Dendritic cell treated with granulocyte-macrophage colony-stimulating factor and Interleukin-4, amounts not matched to agents 40 ng/mL and 50 ng/mL, for 4 days (primary cell): ENCODE data around the gene GNPTAB.
A peak's percentile ranks its signal among the peaks of the same experiment; 100 is the strongest.

ENCODE experiments used
- H3K27ac Mint-ChIP-seq: one replicate; pipeline ENCODE4 v1.8.0; 2022; ENCODE audit warnings: mild to moderate bottlenecking, mixed read lengths
- H3K27me3 Mint-ChIP-seq: one replicate; pipeline ENCODE4 v1.8.0; 2022; ENCODE audit warnings: mild to moderate bottlenecking, mixed read lengths
- H3K36me3 Mint-ChIP-seq: one replicate; pipeline ENCODE4 v1.8.0; 2022; ENCODE audit warnings: low read depth, mixed read lengths
- H3K4me1 Mint-ChIP-seq: one replicate; pipeline ENCODE4 v1.8.0; 2022; ENCODE audit warnings: low read depth, mixed read lengths
- H3K4me3 Mint-ChIP-seq: one replicate; pipeline ENCODE4 v1.8.0; 2022; ENCODE audit warnings: mild to moderate bottlenecking, moderate library complexity, mixed read lengths
- H3K9me3 Mint-ChIP-seq: one replicate; pipeline ENCODE4 v1.8.0; 2022; ENCODE audit warnings: mixed read lengths
- intact Hi-C: fragments of 100-400 bp; cut with micrococcal nuclease; formaldehyde crosslinking; loops from one replicate; pipeline ENCODE4 v1.15.0; 2022

GNPTAB gene

DNA sequence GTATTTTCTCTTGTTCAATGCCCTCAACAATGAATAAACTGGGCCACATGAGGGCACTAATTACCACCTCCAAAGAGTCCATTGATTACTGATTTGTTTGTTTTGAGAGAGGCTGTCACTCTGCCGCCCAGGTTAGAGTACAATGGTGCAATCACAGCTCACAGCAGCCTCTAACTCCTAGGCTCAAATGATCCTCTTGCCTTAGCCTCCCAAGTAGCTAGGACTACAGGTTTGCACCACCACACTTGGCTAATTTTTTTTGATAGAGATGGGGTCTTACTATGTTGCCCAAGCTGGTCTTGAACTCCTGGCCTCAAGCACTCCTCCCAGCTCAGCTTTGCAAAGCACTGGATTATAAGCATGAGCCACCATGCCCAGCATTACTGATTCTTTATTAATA, 63.2 kb downstream of the GNPTAB start:
- Mint-ChIP-seq H3K27ac (no peak overlapping the region), H3K4me3 (no peak overlapping the region), H3K4me1 (peaks cover 39% of the 10 kb centered on the region), H3K36me3 (peaks cover 76% of the 10 kb centered on the region), H3K9me3 (no peaks in the 10 kb centered on the region), H3K27me3 (no peaks in the 10 kb centered on the region)
- intact Hi-C loops, result no loop called here

- Mint-ChIP-seq H3K36me3 (peaks cover 62% of the 10 kb centered on the region), H3K27ac (peak overlapping the region; percentile 85), H3K4me1 (peaks cover 20% of the 10 kb centered on the region), H3K4me3 (no peak overlapping the region), H3K27me3 (no peaks in the 10 kb centered on the region), H3K9me3 (no peaks in the 10 kb centered on the region)
- intact Hi-C loops, result loop anchor here (5.0 kb wide), 2 partner anchors 192 to 357 kb away; partner anchors contain the start of gene ARL1
These were observed 66.5 kb downstream of the GNPTAB start for GRCh38 chr12:101764051-101764792.

DNA sequence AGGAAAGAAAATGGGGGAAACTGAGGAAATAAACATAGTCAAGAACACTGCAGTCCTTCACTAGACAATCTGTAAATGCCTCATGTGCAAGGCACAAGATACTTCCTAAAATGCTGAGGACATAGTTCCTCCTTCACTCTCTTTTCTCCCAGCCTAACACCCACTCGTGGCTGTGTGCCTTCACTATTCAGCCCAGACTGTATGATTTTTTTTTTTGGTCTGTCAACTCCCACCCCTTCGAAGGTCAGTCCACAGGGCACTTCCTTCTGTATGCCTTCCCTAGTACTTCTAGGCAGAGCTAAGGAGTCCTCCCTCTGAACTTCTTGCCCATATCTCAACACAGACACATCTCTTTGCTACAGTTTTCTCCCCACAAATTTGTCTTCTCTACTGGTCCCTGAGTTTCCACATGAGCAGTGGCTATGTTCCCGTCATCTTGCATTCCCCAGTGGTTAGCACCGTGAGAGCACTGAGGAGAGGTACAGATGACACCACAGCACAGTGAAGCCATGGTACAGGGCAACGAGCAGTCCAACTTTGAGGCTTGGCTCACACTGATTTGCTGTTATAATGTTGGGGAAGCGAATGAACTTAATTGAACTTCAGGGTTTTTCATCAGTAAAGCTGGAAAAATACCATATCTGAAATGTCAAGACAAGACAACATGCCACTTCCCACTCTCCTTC, 67.4 kb downstream of the GNPTAB start:
- Mint-ChIP-seq H3K27ac (peak overlapping the region; percentile 85), H3K4me1 (peaks cover 20% of the 10 kb centered on the region), H3K4me3 (peak overlapping the region; percentile 11), H3K36me3 (peaks cover 58% of the 10 kb centered on the region), H3K9me3 (no peaks in the 10 kb centered on the region), H3K27me3 (no peaks in the 10 kb centered on the region)
- intact Hi-C loops, result loop anchor here (5.0 kb wide), 2 partner anchors 191 to 356 kb away; partner anchors contain the start of gene ARL1

DNA sequence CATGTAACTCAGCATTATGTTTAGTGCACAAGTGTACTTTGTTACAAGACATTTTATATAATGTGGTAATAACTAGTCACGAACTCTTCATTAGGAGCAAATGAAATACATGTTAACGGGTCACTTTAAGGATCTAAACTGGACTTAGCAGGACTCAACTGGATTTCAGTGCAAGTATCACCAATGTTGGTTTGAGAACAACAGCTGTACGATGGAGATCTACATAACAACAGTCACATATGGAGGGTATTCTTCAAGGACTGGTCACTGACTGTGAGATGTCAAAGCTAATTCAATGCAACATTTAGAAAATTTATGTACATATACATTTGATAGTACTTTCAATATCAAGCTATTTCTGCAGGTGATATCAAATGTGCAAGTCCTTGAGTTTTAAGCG, 69.0 kb downstream of the GNPTAB start:
- H3K36me3 Mint-ChIP-seq, result peaks cover 60% of the 10 kb centered on the region
- intact Hi-C loops, result loop anchor here (5.0 kb wide), 2 partner anchors 189 to 354 kb away; partner anchors contain the start of gene ARL1

DNA sequence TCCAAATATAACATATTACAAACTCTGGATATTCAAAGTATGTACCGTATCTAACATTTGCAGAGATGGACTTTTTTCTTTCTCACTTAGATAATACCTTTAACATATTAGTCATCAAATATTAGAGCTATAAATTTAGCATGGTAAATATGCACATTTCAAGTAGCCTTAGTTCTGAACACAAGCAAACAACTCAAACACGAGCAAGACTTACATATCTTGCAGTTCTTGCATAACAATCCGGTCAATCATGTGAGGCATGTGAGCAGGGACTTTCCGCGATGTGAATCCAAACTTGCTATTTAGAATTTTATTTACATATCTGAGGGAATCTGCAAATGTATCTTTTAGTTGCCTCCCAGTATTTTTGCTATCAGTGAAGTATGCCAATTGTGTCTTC, 69.4 kb downstream of the GNPTAB start:
- peaks cover 20% of the 10 kb centered on the region for H3K4me1 Mint-ChIP-seq
- no peaks in the 10 kb centered on the region for H3K9me3 Mint-ChIP-seq
- no peak overlapping the region for H3K4me3 Mint-ChIP-seq
- no peaks in the 10 kb centered on the region for H3K27me3 Mint-ChIP-seq
- peaks cover 60% of the 10 kb centered on the region for H3K36me3 Mint-ChIP-seq
- intact Hi-C loops, result loop anchor here (5.0 kb wide), 2 partner anchors 189 to 354 kb away; partner anchors contain the start of gene ARL1
- no peak overlapping the region for H3K27ac Mint-ChIP-seq

More for the DNA sequence above, 69.0 kb downstream of the GNPTAB start:
- Mint-ChIP-seq H3K4me3 (no peak overlapping the region), H3K4me1 (peaks cover 20% of the 10 kb centered on the region), H3K27me3 (no peaks in the 10 kb centered on the region), H3K27ac (no peak overlapping the region), H3K9me3 (no peaks in the 10 kb centered on the region)

DNA sequence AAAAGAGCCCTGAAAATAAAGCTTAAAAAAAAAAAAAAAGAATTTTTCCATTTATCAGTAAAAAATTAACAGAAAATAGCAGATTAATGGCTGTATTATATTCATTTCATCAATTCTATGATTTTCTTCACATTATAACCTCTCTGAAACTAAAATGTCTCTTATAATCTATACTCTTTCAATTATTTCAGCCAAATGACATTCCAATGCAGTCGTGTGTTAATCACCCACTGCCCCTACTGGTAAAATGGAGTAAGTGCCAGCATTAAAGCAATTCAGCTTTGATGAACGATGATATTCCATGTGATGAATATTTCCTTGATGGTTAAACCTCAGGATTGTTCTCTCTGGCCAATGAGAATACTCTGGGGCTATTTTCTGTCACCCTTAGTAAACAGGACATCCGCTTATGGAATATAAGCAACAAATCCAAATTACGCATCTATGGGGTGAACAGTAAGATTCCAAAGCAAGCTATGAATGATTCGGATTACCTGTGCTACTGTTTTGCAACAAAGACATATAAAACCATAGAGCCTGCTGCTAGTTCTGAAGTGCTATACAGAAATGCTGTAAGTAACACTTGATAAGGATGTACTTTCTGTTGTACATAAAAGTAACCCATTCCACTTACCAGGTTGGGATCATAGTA, 71.2 kb downstream of the GNPTAB start:
- Mint-ChIP-seq H3K27ac (no peak overlapping the region), H3K27me3 (no peaks in the 10 kb centered on the region), H3K36me3 (peaks cover 61% of the 10 kb centered on the region), H3K4me3 (no peak overlapping the region), H3K4me1 (peaks cover 18% of the 10 kb centered on the region), H3K9me3 (no peaks in the 10 kb centered on the region)
- intact Hi-C loops, result loop anchor here (5.0 kb wide), 2 partner anchors 187 to 352 kb away; partner anchors contain the start of gene ARL1

DNA sequence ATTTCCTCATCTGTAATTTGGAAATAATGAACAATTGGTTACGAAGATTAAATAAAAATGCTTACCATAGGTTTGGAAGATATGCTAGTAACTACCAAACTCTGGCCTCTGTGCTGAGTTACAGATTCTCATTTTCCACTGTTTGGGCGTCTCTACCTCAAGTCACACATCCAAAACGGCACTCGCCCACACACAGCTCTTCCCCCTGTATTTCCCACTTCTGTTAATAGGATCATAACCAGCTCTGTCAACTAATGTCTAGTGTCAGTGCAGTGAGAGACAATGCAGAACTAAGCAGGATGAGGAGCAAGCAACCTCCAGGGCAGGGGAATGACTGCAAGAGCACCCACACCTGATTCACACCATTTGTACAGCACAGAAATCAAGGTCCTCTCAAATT, 80.6 kb downstream of the GNPTAB start:
- Mint-ChIP-seq H3K4me1 (peaks cover 32% of the 10 kb centered on the region), H3K4me3 (no peak overlapping the region), H3K27ac (no peak overlapping the region), H3K27me3 (no peaks in the 10 kb centered on the region), H3K36me3 (peaks cover 91% of the 10 kb centered on the region), H3K9me3 (no peaks in the 10 kb centered on the region)
- intact Hi-C loops, result no loop called here

- H3K27ac Mint-ChIP-seq, result no peak overlapping the region
- intact Hi-C loops, result no loop called here
- no peaks in the 10 kb centered on the region for H3K9me3 Mint-ChIP-seq
- H3K27me3 Mint-ChIP-seq, result no peaks in the 10 kb centered on the region
- H3K36me3 Mint-ChIP-seq, result peaks cover 91% of the 10 kb centered on the region
- H3K4me3 Mint-ChIP-seq, result no peak overlapping the region
- H3K4me1 Mint-ChIP-seq, result peaks cover 32% of the 10 kb centered on the region
These were observed 81.1 kb downstream of the GNPTAB start for GRCh38 chr12:101749657-101750056.

DNA sequence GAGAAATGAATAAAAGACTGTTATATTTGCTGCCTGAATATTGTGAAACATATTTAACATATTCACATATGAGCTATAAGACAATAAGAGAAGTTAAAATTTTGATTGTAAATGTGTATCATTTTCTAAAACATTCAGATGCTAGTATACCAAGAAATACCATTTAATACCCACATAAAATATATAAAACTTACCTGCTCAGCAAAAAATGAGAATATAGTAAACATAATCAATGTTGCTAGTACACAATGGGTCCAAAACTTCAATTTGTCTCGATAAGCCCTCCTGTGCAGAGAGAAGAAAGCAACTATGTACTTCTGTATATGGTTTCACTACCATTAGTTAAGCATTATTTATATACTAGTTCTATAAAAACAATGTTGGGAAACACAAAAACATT, 81.9 kb downstream of the GNPTAB start:
- H3K4me3 Mint-ChIP-seq, result no peak overlapping the region
- peaks cover 92% of the 10 kb centered on the region for H3K36me3 Mint-ChIP-seq
- intact Hi-C loops, result no loop called here
- no peaks in the 10 kb centered on the region for H3K27me3 Mint-ChIP-seq
- H3K27ac Mint-ChIP-seq, result no peak overlapping the region
- H3K4me1 Mint-ChIP-seq, result peaks cover 32% of the 10 kb centered on the region
- H3K9me3 Mint-ChIP-seq, result no peaks in the 10 kb centered on the region

DNA sequence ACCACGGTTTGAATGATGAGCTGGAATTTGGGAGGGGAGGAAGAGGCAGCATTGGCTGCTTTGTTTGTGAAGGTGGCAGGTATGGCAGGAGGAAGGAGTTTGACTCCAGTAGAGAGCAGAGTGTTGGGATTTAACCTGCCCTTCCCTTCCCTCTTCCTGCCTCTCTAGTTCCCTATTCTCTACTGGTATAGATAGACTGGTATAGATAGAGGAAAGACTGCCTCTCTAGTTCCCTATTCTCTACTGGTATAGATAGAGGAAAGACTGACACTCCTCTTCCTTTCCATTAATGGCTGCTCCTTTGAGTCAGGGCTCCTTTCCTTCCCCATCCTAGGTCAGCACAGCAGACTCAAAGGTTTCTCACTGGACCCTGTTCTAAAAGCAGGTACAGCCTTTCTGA, 83.1 kb downstream of the GNPTAB start:
- Mint-ChIP-seq H3K4me3 (no peak overlapping the region), H3K36me3 (peaks cover 90% of the 10 kb centered on the region), H3K4me1 (peaks cover 32% of the 10 kb centered on the region), H3K27me3 (no peaks in the 10 kb centered on the region), H3K9me3 (no peaks in the 10 kb centered on the region), H3K27ac (no peak overlapping the region)
- intact Hi-C loops, result no loop called here

GRCh38 chr12:101746661-101747060, 84.1 kb downstream of the GNPTAB start:
- no peak overlapping the region for H3K4me3 Mint-ChIP-seq
- intact Hi-C loops, result no loop called here
- peaks cover 90% of the 10 kb centered on the region for H3K36me3 Mint-ChIP-seq
- H3K27ac Mint-ChIP-seq, result no peak overlapping the region
- H3K9me3 Mint-ChIP-seq, result no peaks in the 10 kb centered on the region
- H3K4me1 Mint-ChIP-seq, result peaks cover 32% of the 10 kb centered on the region
- no peaks in the 10 kb centered on the region for H3K27me3 Mint-ChIP-seq

DNA sequence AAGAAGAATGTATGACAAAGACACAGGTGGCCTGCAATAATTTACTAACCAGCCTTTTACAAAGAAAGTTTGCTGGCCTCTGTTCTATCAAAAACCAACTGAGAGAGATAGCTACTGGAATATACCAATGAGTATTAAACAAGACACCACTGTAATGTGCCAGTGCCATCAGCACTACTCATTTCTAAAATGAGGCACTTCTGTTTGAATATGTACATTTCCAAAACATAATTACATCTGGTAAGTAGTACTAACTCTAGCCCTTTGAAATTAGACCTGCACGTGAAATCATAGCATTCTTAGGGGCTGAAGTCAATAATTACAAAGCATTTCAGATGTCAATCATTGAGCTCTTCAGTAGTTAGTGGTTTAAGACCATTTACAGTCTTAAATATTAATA, 84.6 kb downstream of the GNPTAB start:
- no peaks in the 10 kb centered on the region for H3K9me3 Mint-ChIP-seq
- no peak overlapping the region for H3K27ac Mint-ChIP-seq
- intact Hi-C loops, result no loop called here

DNA sequence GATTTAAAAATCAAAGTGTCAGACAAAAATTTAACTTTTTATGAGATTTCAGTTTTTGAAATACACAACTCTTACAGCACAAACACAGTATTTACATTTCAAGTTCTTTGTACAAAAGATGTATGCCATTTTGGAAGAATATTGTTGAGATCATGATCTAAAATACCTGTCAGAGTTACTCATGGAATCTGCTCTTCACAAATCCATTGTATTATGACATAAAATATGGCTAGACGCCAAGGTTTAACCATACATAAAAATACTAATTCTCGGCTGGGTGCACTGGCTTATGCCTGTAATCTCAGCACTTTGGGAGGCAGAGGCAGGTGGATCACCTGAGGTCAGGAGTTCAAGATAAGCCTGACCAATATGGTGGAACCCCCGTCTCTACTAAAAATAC, 85.3 kb downstream of the GNPTAB start:
- intact Hi-C loops, result no loop called here
- Mint-ChIP-seq H3K27me3 (no peaks in the 10 kb centered on the region), H3K4me1 (peaks cover 25% of the 10 kb centered on the region), H3K27ac (no peak overlapping the region), H3K4me3 (no peak overlapping the region), H3K9me3 (no peaks in the 10 kb centered on the region), H3K36me3 (peaks cover 86% of the 10 kb centered on the region)

More for the DNA sequence above, 84.6 kb downstream of the GNPTAB start:
- Mint-ChIP-seq H3K4me3 (no peak overlapping the region), H3K36me3 (peaks cover 90% of the 10 kb centered on the region), H3K4me1 (peaks cover 32% of the 10 kb centered on the region), H3K27me3 (no peaks in the 10 kb centered on the region)
